ENCODE results near the gene PTGES3L. TPM values are rescaled to one million over a fixed set of nuclear protein-coding genes. Genes with fewer than 3 reads are reported as not detected.

Gene PTGES3L
- total RNA-seq (1 to 10 TPM in 3 of 7 donors, under 1 TPM in 3, not detected in 1; 0.61 to 1.8 (median 1.1) TPM), polyA plus RNA-seq (under 1 TPM; 0.70 to 0.93 (median 0.89) TPM)
- long read RNA-seq, donor 1 = 0 reads
- long read RNA-seq, donor 2 = 0 reads

- Histone ChIP-seq H3K27ac (peak within 1 kb of the TSS; percentile 76 to 96 (median 91)), H3K27me3 (replicated peaks in 1 of 7) (no peaks in the 10 kb centered on the region), H3K9me3 (no peaks in the 10 kb centered on the region), H3K36me3 (peaks cover 0 to 19% (median 0%) of the 10 kb centered on the region in 6 donors), H3K4me3 (peak within 1 kb of the TSS; percentile 81 to 100 (median 97)), H3K4me1 (peaks cover 22 to 53% (median 44%) of the 10 kb centered on the region in 6 donors)
- DNase-seq = peak; percentile 80
- TF ChIP-seq POLR2AphosphoS5 (IDR thresholded peaks at IDR 0.05) = no peak
- TF ChIP-seq POLR2A (IDR thresholded peaks at IDR 0.05) = no peak
- no peak for TF ChIP-seq CTCF (IDR thresholded peaks at IDR 0.05 in 8 of 11, conservative IDR thresholded peaks at IDR 0.05 in 3 of 11)
- intact Hi-C loops (cut with DNase I; ENCODE audit: low total_unique reads) = no loop called here
- 34 to 38% (median 36%) methylated on average over 21 of the region's 21 CpGs for WGBS, 5 donors
These were observed at the start of gene PTGES3L for GRCh38 chr17:42979511-42980273. Gene PTGES3L (minus strand): TSS chr17:42980080. CDS start chr17:42980053, 27 bp downstream.

GRCh38 chr17:43028221-43028861 is 48.5 kb upstream of the PTGES3L start:
- WGBS, 5 donors = 83 to 88% (median 85%) methylated on average over 17 of the region's 17 CpGs

GRCh38 chr17:43027091-43028032 is 47.5 kb upstream of the PTGES3L start:
- DNase-seq = no peak

More at GRCh38 chr17:43028221-43028861, 48.5 kb upstream of the PTGES3L start:
- H3K27ac ChIP-seq = no peak overlapping the region
- no peaks in the 10 kb centered on the region for H3K36me3 ChIP-seq
- H3K4me3 ChIP-seq = no peak overlapping the region
- intact Hi-C loops (cut with DNase I; ENCODE audit: low total_unique reads) = no loop called here
- no peaks in the 10 kb centered on the region for H3K9me3 ChIP-seq
- no peaks in the 10 kb centered on the region for H3K27me3 ChIP-seq (replicated peaks in 1 of 7)
- DNase-seq = no peak
- TF ChIP-seq POLR2A (IDR thresholded peaks at IDR 0.05) (no peak), POLR2AphosphoS5 (IDR thresholded peaks at IDR 0.05) (no peak), CTCF (IDR thresholded peaks at IDR 0.05 in 8 of 11, conservative IDR thresholded peaks at IDR 0.05 in 3 of 11) (no peak)
- peaks cover 0 to 22% (median 13%) of the 10 kb centered on the region in 6 donors for H3K4me1 ChIP-seq

More at GRCh38 chr17:43027091-43028032, 47.5 kb upstream of the PTGES3L start:
- intact Hi-C loops (cut with DNase I; ENCODE audit: low total_unique reads) = no loop called here
- Histone ChIP-seq H3K4me3 (no peak overlapping the region), H3K36me3 (no peaks in the 10 kb centered on the region), H3K9me3 (no peaks in the 10 kb centered on the region), H3K4me1 (peaks cover 5 to 32% (median 21%) of the 10 kb centered on the region in 6 donors), H3K27ac (no peak overlapping the region), H3K27me3 (replicated peaks in 1 of 7) (no peaks in the 10 kb centered on the region)
- WGBS, 5 donors = 78 to 89% (median 84%) methylated on average over 8 to 9 of the region's 9 CpGs
- no peak for TF ChIP-seq POLR2A (IDR thresholded peaks at IDR 0.05)
- no peak for TF ChIP-seq CTCF (IDR thresholded peaks at IDR 0.05 in 8 of 11, conservative IDR thresholded peaks at IDR 0.05 in 3 of 11)
- TF ChIP-seq POLR2AphosphoS5 (IDR thresholded peaks at IDR 0.05) = no peak

Data from spleen (tissue), 13 donors.